Calu3 (cell line): ENCODE data around the gene KIAA1217. TPM values are rescaled to one million over a fixed set of nuclear protein-coding genes. Genes with fewer than 3 reads are reported as not detected.

Experiments
- BruUV-seq: library from RNA; stranded (reverse); fragments of 400-500 nt; replicated peaks from 2 replicates; lab custom pipeline; 2021; lab: Mats Ljungman, UMichigan
- CTCF ChIA-PET: fragments of 300-600 bp; sonication (Branson Sonifier 250); formaldehyde crosslinking; loops from one replicate; lab custom pipeline; 2022; ENCODE audit warnings: antibody characterized with exemption; lab: Charles Lee
- DNase-seq: peaks from one replicate; pipeline ENCODE4 v3.0.0; 2022
- H3K27ac Mint-ChIP-seq: one replicate; pipeline ENCODE4 v1.8.0; 2022; ENCODE audit warnings: mixed read lengths; ENCODE audit not compliant: unreplicated experiment
- H3K27me3 Mint-ChIP-seq: one replicate; pipeline ENCODE4 v1.8.0; 2022; ENCODE audit warnings: mixed read lengths; ENCODE audit not compliant: unreplicated experiment
- H3K36me3 Mint-ChIP-seq: one replicate; pipeline ENCODE4 v1.8.0; 2022; ENCODE audit warnings: mild to moderate bottlenecking, moderate library complexity, mixed read lengths; ENCODE audit not compliant: insufficient read depth, unreplicated experiment
- H3K4me1 Mint-ChIP-seq: one replicate; pipeline ENCODE4 v1.8.0; 2022; ENCODE audit warnings: mild to moderate bottlenecking, low read depth, mixed read lengths; ENCODE audit not compliant: unreplicated experiment
- H3K4me3 Mint-ChIP-seq: one replicate; pipeline ENCODE4 v1.8.0; 2022; ENCODE audit warnings: mild to moderate bottlenecking, low read depth, moderate library complexity, mixed read lengths; ENCODE audit not compliant: unreplicated experiment
- H3K9me3 Mint-ChIP-seq: one replicate; pipeline ENCODE4 v1.8.0; 2022; ENCODE audit warnings: low read depth, mixed read lengths; ENCODE audit not compliant: unreplicated experiment
- CTCF ChIP-seq: fragments of 200-600 bp; IDR thresholded peaks from one replicate; pipeline ENCODE4 v1.8.0; 2022; ENCODE audit warnings: antibody characterized with exemption; ENCODE audit not compliant: unreplicated experiment
- intact Hi-C: fragments of 100-400 bp; cut with micrococcal nuclease; formaldehyde crosslinking; loops from one replicate; pipeline ENCODE4 v1.10.0; 2022; ENCODE audit not compliant: unreplicated experiment
- microRNA-seq: library from miRNA; unstranded; fragments of <30 nt; microRNA quantifications from one replicate; pipeline ENCODE4 v1.2.0, GENCODE V29; 2022
- total RNA-seq: library from RNA; stranded (reverse); gene quantifications from 2 replicates; pipeline ENCODE4 v1.2.3, GENCODE V29; 2022

Gene KIAA1217
- total RNA-seq, 1 experiment from 2014 or later, result 46.2 TPM

GRCh38 chr10:24590697-24591457 lies 381.9 kb downstream of the KIAA1217 start:
- Mint-ChIP-seq H3K4me3 (no peak overlapping the region), H3K27ac (no peak overlapping the region), H3K36me3 (peaks cover 29% of the 10 kb centered on the region), H3K4me1 (no peaks in the 10 kb centered on the region), H3K9me3 (no peaks in the 10 kb centered on the region), H3K27me3 (no peaks in the 10 kb centered on the region)
- no peak for TF ChIP-seq CTCF
- intact Hi-C loops, result no loop called here
- DNase-seq, result no peak
- CTCF ChIA-PET, result no interaction called here
- no TSS peak for BruUV-seq

- H3K27ac Mint-ChIP-seq, result no peak overlapping the region
- TF ChIP-seq CTCF, result no peak
- no peaks in the 10 kb centered on the region for H3K27me3 Mint-ChIP-seq
- BruUV-seq, result no TSS peak
- DNase-seq, result no peak
- intact Hi-C loops, result no loop called here
- H3K36me3 Mint-ChIP-seq, result peaks cover 42% of the 10 kb centered on the region
- H3K9me3 Mint-ChIP-seq, result no peaks in the 10 kb centered on the region
- no peak overlapping the region for H3K4me3 Mint-ChIP-seq
- CTCF ChIA-PET, result no interaction called here
- no peaks in the 10 kb centered on the region for H3K4me1 Mint-ChIP-seq
Measured at GRCh38 chr10:24596217-24596930, 387.4 kb downstream of the KIAA1217 start.

GRCh38 chr10:24597426-24597825 lies 388.5 kb downstream of the KIAA1217 start:
- Mint-ChIP-seq H3K36me3 (peaks cover 32% of the 10 kb centered on the region), H3K4me3 (no peak overlapping the region), H3K27ac (no peak overlapping the region), H3K27me3 (no peaks in the 10 kb centered on the region), H3K4me1 (peaks cover 2% of the 10 kb centered on the region), H3K9me3 (no peaks in the 10 kb centered on the region)
- intact Hi-C loops, result no loop called here
- BruUV-seq, result no TSS peak
- CTCF ChIA-PET, result no interaction called here
- no peak for DNase-seq
- no peak for TF ChIP-seq CTCF

Small RNA genes lying within 50 kb of the gene (microRNA-seq; reads per million reads assigned to microRNA genes)
- gene MIR603, result not detected
